HepG2 (cell line): ENCODE data around the gene AADACL4. TPM values are rescaled to one million over a fixed set of nuclear protein-coding genes. Genes with fewer than 3 reads are reported as not detected.
"Not testable (repeated sequence)": the region's sequence is repeated elsewhere in the genome, so short reads cannot be mapped to it uniquely, and the experiment has no call there.

ENCODE experiments used
- ATAC-seq: fragments of 200-7000 bp; cut with Tn5 transposase; 3 replicates; pipeline ENCODE4 v1.9.1; 2020; ENCODE audit warnings: mild to moderate bottlenecking, moderate library complexity
- BruUV-seq: library from RNA; stranded (reverse); fragments of 400-500 nt; replicated peaks from 2 replicates; lab custom pipeline; 2021; lab: Mats Ljungman, UMichigan
- CTCF ChIA-PET: fragments of 300-600 bp; formaldehyde crosslinking; extraction: SDS; loops from one replicate; lab custom pipeline; 2021; ENCODE audit warnings: low total read pairs, inconsistent platforms, low intra/inter-chr PET ratio; lab: Yijun Ruan, JAX
- POLR2A ChIA-PET: fragments of 350-600 bp; sonication (Branson Sonifier 250); formaldehyde crosslinking; loops from one replicate; lab custom pipeline; 2020; ENCODE audit warnings: antibody characterized with exemption, inconsistent platforms; lab: Yijun Ruan, JAX
- DNase-seq: peaks from one replicate; pipeline ENCODE4 v3.0.0-alpha.2; 2015; ENCODE audit warnings: low spot score
- FAIRE-seq: peaks from 3 replicates; lab custom pipeline; 2011; peaks lifted over from hg19 to GRCh38; lab: Jason Lieb, UNC
- H2AFZ ChIP-seq: one replicate; pipeline ENCODE4 v1.6.1; 2011; ENCODE audit warnings: low read length, inconsistent platforms
- H3K27ac ChIP-seq: fragments of 300-600 bp; 3 replicates; pipeline ENCODE4 v1.8.0; 2011; ENCODE audit warnings: mixed run types, mild to moderate bottlenecking, mixed read lengths, low read length, inconsistent platforms; ENCODE audit not compliant: insufficient read depth; ENCODE audit errors: extremely low read length
- H3K27me3 ChIP-seq, 2 experiments: fragments of 200-600 bp in 1 of 2; 2 replicates in 1 of 2; 3 replicates in 1 of 2; pipeline versions ENCODE4 v1.6.0 to v1.8.0; 2011; ENCODE audit warnings: low read length in 2 of 2, mild to moderate bottlenecking in 2 of 2, moderate library complexity in 2 of 2, inconsistent platforms in 1 of 2; ENCODE audit not compliant: insufficient read depth in 2 of 2, control insufficient read depth in 1 of 2
- H3K36me3 ChIP-seq, 2 experiments: fragments of 200-600 bp in 1 of 2; replicated peaks in 1 of 2; 2 replicates in 1 of 2; 3 replicates in 1 of 2; pipeline versions ENCODE4 v1.5.1 to v1.8.0; 2011; ENCODE audit warnings: low read length in 2 of 2, inconsistent platforms in 1 of 2; ENCODE audit not compliant: insufficient read depth in 2 of 2, control insufficient read depth in 1 of 2
- H3K4me1 ChIP-seq: 2 replicates; pipeline ENCODE4 v1.5.1; 2012; ENCODE audit warnings: low read length, inconsistent platforms; ENCODE audit not compliant: insufficient read depth
- H3K4me2 ChIP-seq: 2 replicates; pipeline ENCODE4 v1.6.0; 2011; ENCODE audit warnings: low read depth, low read length, inconsistent platforms
- H3K4me3 ChIP-seq, 3 experiments: fragments of 200-600 bp in 1 of 3; sonication (generic), shearing (Covaris generic) in 1 of 3; replicated peaks in 1 of 3; 2 replicates each; pipeline ENCODE4 v1.5.1; 2011 to 2016; ENCODE audit warnings: low read length in 3 of 3, inconsistent platforms in 2 of 3, low read depth in 2 of 3, mild to moderate bottlenecking in 2 of 3, control low read depth in 1 of 3, mixed read lengths in 1 of 3; ENCODE audit not compliant: insufficient read depth in 1 of 3
- H3K79me2 ChIP-seq: one replicate; pipeline ENCODE4 v1.6.1; 2011; ENCODE audit warnings: low read length, inconsistent platforms; ENCODE audit not compliant: insufficient read depth
- H3K9ac ChIP-seq: 2 replicates; pipeline ENCODE4 v1.6.0; 2011; ENCODE audit warnings: mild to moderate bottlenecking, low read depth, low read length, inconsistent platforms; ENCODE audit not compliant: insufficient read depth
- H3K9me3 ChIP-seq: 2 replicates; pipeline ENCODE4 v1.5.1; 2012; ENCODE audit warnings: mild to moderate bottlenecking, low read length
- H4K20me1 ChIP-seq: 2 replicates; pipeline ENCODE4 v1.6.0; 2011; ENCODE audit warnings: inconsistent platforms, mild to moderate bottlenecking, low read length, moderate library complexity; ENCODE audit not compliant: insufficient read depth
- CENPBD1 ChIP-seq: sonication (generic); formaldehyde crosslinking; IDR thresholded peaks from 2 replicates; pipeline ENCODE4 v1.8.0; 2022; ENCODE audit warnings: missing genetic modification reagents, low read depth, mild to moderate bottlenecking, borderline replicate concordance
- EED ChIP-seq: sonication (generic); formaldehyde crosslinking; IDR thresholded peaks from 2 replicates; pipeline ENCODE4 v1.5.0; 2020; ENCODE audit warnings: mild to moderate bottlenecking, missing genetic modification reagents
- GMEB1 ChIP-seq: sonication (generic); formaldehyde crosslinking; IDR thresholded peaks from 2 replicates; pipeline ENCODE4 v1.5.1; 2020; ENCODE audit warnings: missing genetic modification reagents, mild to moderate bottlenecking, borderline replicate concordance
- IRF2 ChIP-seq: IDR thresholded peaks from 2 replicates; pipeline ENCODE4 v1.6.1; 2018; ENCODE audit warnings: missing genetic modification reagents, missing compliant biosample characterization
- NBN ChIP-seq: fragments of 450-650 bp; conservative IDR thresholded peaks from 2 replicates; pipeline ENCODE4 v1.6.1; 2017
- ONECUT2 ChIP-seq: sonication (generic); formaldehyde crosslinking; IDR thresholded peaks from 2 replicates; pipeline ENCODE4 v1.4.0; 2020; ENCODE audit warnings: missing genetic modification reagents
- SMAD9 ChIP-seq: sonication (generic); formaldehyde crosslinking; IDR thresholded peaks from 2 replicates; pipeline ENCODE4 v1.5.1; 2020; ENCODE audit warnings: mild to moderate bottlenecking, missing genetic modification reagents
- SMARCE1 ChIP-seq: fragments of 450-650 bp; IDR thresholded peaks from 2 replicates; pipeline ENCODE4 v1.6.1; 2017; ENCODE audit warnings: borderline replicate concordance
- ZNF292 ChIP-seq: sonication (generic); formaldehyde crosslinking; IDR thresholded peaks from 2 replicates; pipeline ENCODE4 v1.8.1; 2022; ENCODE audit warnings: mild to moderate bottlenecking, low read depth, missing genetic modification reagents, borderline replicate concordance
- ZNF296 ChIP-seq: sonication (generic); formaldehyde crosslinking; conservative IDR thresholded peaks from 2 replicates; pipeline ENCODE4 v1.5.0; 2020; ENCODE audit warnings: mild to moderate bottlenecking, missing genetic modification reagents
- ZNF362 ChIP-seq: sonication (generic); formaldehyde crosslinking; IDR thresholded peaks from 2 replicates; pipeline ENCODE4 v1.4.0; 2020; ENCODE audit warnings: missing genetic modification reagents, mild to moderate bottlenecking, borderline replicate concordance
- ZNF773 ChIP-seq: sonication (generic); formaldehyde crosslinking; IDR thresholded peaks from 2 replicates; pipeline ENCODE4 v1.4.0; 2020; ENCODE audit warnings: missing genetic modification reagents, borderline replicate concordance
- ZNF850 ChIP-seq: sonication (generic); formaldehyde crosslinking; conservative IDR thresholded peaks from 2 replicates; pipeline ENCODE4 v1.9.0; 2021; ENCODE audit warnings: mild to moderate bottlenecking, missing genetic modification reagents
- WGBS: methylation state at CpG from one replicate; pipeline ENCODE4 v1.1.6; 2017; ENCODE audit warnings: low lambda C conversion rate; 5-methylcytosine and 5-hydroxymethylcytosine counted together
- in situ Hi-C: cut with HindIII; loops from 2 replicates; pipeline ENCODE4 v1.10.0; 2017; ENCODE audit warnings: low pct_unique_long_range_greater_than_20kb; ENCODE audit not compliant: extremely low pct_ligation_motif_present
- intact Hi-C: fragments of 100-400 bp; cut with micrococcal nuclease; formaldehyde crosslinking; loops from one replicate; pipeline ENCODE4 v1.10.0; 2022; ENCODE audit not compliant: unreplicated experiment
- polyA plus RNA-seq, 8 experiments: library from polyadenylated mRNA; depleted of rRNA in 3 of 8; stranded (reverse) in 7 of 8; unstranded in 1 of 8; fragments of >200 nt; fragmentation: Illumina TruSeq in 4 of 8; extraction: Trizol in 4 of 8; gene quantifications; 2 replicates each; pipeline versions ENCODE4 v1.2.1 to v1.2.3, GENCODE V29; 2011 to 2016; ENCODE audit warnings: low read depth in 4 of 8, missing spikeins in 1 of 8, mixed read lengths in 1 of 8; ENCODE audit not compliant: insufficient read depth in 1 of 8
- total RNA-seq, 5 experiments: library from RNA; depleted of rRNA; stranded (reverse); fragments of >200 nt; fragmentation: Illumina TruSeq; extraction: Trizol; gene quantifications; 2 replicates each; pipeline ENCODE4 v1.2.3, GENCODE V29; 2016; ENCODE audit warnings: low read depth in 1 of 5

The AADACL4 gene
- total and polyA plus RNA-seq, 2 of the 13 experiments (the other 11 are each of a cell fraction or from before 2014, with no cell fraction given): not detected

GRCh38 chr1:12712929-12713328 lies 69.0 kb downstream of the AADACL4 start:
- Histone ChIP-seq H3K9me3 (no peaks in the 10 kb centered on the region), H3K36me3 (no peaks in the 10 kb centered on the region), H3K4me3 (no peak overlapping the region), H3K79me2 (no peaks in the 10 kb centered on the region), H3K27ac (no peak overlapping the region), H3K4me1 (no peaks in the 10 kb centered on the region), H3K27me3 (peaks cover 1 to 18% of the 10 kb centered on the region in 2 experiments; a peak in 4 of 5 replicates)
- in situ Hi-C loops: no loop called here
- ATAC-seq (no peak), FAIRE-seq (no peak)
- POLR2A ChIA-PET: interaction anchor here (0.7 kb wide), 1 partner anchor 109 kb away, joined by 4 read pairs; no protein-coding TSS in a partner anchor
- no TSS peak for BruUV-seq
- TF ChIP-seq NBN (no peak), ZNF296 (CRISPR knock-in tag) (no peak), GMEB1 (CRISPR knock-in tag) (no peak), IRF2 (no peak), EED (CRISPR knock-in tag) (no peak), ZNF850 (CRISPR knock-in tag) (no peak), SMARCE1 (no peak), ZNF292 (CRISPR knock-in tag) (no peak), ZNF773 (CRISPR knock-in tag) (no peak), ZNF362 (no peak), CENPBD1 (CRISPR knock-in tag) (no peak), ONECUT2 (no peak), SMAD9 (CRISPR knock-in tag) (no peak)
- TF ChIP-seq, all 625 proteins: peak for 0
- CTCF ChIA-PET: no interaction called here
- no peaks in the 10 kb centered on the region for H4K20me1 ChIP-seq
- intact Hi-C loops: no loop called here
- H2AFZ ChIP-seq: no peak overlapping the region
- 6% methylated on average over 8 of the region's 8 CpGs for WGBS
- DNase-seq: no peak
- no peak overlapping the region for H3K4me2 ChIP-seq
- no peak overlapping the region for H3K9ac ChIP-seq

- CTCF ChIA-PET, H2AFZ ChIP-seq, H3K4me1 ChIP-seq, H3K9ac ChIP-seq, H3K9me3 ChIP-seq, H3K36me3 ChIP-seq, BruUV-seq, ATAC-seq, H4K20me1 ChIP-seq, POLR2A ChIA-PET, H3K4me3 ChIP-seq, FAIRE-seq, intact Hi-C loops, H3K27ac ChIP-seq, H3K79me2 ChIP-seq, DNase-seq, in situ Hi-C loops, H3K4me2 ChIP-seq: not testable (repeated sequence)
- H3K27me3 ChIP-seq: peaks cover 1 to 18% of the 10 kb centered on the region in 2 experiments; a peak in 4 of 5 replicates
- 29% methylated on average over 5 of the region's 5 CpGs for WGBS
Measured at GRCh38 chr1:12713651-12714050, 69.8 kb downstream of the AADACL4 start.
